Measurements from ENCODE around the gene SLIT3.

The SLIT3 gene

DNA sequence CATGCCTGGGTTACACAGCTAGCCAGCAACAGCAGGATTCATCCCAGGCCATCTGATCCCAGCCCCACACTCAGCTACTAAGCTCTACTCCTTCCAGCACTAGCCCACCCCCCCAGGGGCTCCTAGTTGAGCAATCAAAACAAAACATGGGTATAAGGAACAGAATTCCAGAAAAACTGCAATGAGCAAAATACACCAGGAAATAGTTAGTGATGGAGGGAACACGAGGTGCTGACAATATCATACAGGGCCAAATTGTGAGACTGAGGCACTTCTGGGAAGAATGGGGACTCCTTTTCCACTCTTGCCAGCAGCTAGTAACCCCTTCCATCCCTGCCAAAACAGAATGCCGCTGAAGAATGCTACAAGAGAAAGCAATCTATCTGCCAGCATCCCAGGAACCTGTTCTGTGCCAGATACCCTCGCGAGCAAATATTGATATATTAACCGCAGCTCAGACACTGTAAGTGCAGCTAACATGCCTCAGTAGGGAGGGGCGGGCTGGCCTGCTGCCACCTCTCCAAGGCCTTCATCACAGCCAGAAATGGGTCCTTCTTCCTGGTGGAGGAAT lies 161.4 kb downstream of the SLIT3 start:
- TF ChIP-seq ZNF8 (CRISPR knock-in tag; IDR thresholded peaks at IDR 0.05) (no peak), ISL1 (CRISPR knock-in tag; IDR thresholded peaks at IDR 0.05) (peak; percentile 51)
- ATAC-seq, result no peak

DNA sequence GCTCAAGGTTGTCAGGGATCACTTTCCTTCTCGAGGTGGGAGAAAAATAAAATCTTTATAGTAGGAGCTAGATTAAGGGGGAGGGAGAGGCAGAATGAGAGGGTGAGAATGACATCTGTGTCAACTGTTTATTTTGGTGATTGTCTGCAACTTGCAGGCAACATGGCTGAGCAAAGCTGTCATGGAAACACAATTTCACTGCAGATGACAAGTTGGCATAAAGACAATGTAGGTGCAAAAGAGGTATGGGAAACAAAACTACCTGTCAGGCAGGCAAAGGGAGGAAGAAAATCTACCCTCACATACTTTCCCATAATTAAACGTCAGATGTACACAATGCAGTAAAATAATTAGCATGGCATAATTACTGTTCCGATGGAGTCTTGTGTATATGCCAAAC lies 167.4 kb downstream of the SLIT3 start:
- no peak for TF ChIP-seq ZNF8 (CRISPR knock-in tag; IDR thresholded peaks at IDR 0.05)
- TF ChIP-seq ZFP30 (CRISPR knock-in tag; IDR thresholded peaks at IDR 0.05), result no peak
- TF ChIP-seq TOX (CRISPR knock-in tag; IDR thresholded peaks at IDR 0.05; ENCODE audit: borderline replicate concordance), result no peak
- TF ChIP-seq PPARA (CRISPR knock-in tag; IDR thresholded peaks at IDR 0.05; ENCODE audit: borderline replicate concordance), result no peak
- no peak for TF ChIP-seq ZFP3 (CRISPR knock-in tag; IDR thresholded peaks at IDR 0.05)
- TF ChIP-seq ZNF70 (CRISPR knock-in tag; IDR thresholded peaks at IDR 0.05), result no peak
- TF ChIP-seq ZNF565 (CRISPR knock-in tag; conservative IDR thresholded peaks at IDR 0.05; ENCODE audit: low read depth), result no peak

DNA sequence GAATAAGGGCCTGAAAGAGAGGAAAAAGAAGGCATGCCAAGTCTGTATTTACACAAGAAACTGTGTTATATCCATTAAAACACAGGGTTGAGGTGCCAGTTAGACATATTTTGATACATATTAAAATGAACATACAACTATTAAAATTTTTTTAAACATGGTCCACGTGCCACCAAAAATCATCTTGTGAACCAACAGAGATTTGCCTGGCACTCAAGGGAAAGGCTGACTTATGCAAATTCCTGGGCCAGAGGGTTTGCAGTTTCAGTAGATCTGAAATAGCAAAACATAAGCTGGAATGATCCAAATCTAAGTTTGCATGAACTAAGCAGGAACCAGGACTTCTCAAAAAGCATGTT lies 168.7 kb downstream of the SLIT3 start:
- TF ChIP-seq BACH2 (CRISPR knock-in tag; IDR thresholded peaks at IDR 0.05; ENCODE audit: borderline replicate concordance) (no peak), ZC3H10 (CRISPR knock-in tag; IDR thresholded peaks at IDR 0.05) (no peak), GLIS3 (CRISPR knock-in tag; IDR thresholded peaks at IDR 0.05) (no peak), ZNF565 (CRISPR knock-in tag; conservative IDR thresholded peaks at IDR 0.05; ENCODE audit: low read depth) (no peak), ESRRG (CRISPR knock-in tag; IDR thresholded peaks at IDR 0.05) (no peak), ZFP30 (CRISPR knock-in tag; IDR thresholded peaks at IDR 0.05) (no peak), TCF4 (CRISPR knock-in tag; IDR thresholded peaks at IDR 0.05; ENCODE audit: borderline replicate concordance) (no peak), RARB (CRISPR knock-in tag; IDR thresholded peaks at IDR 0.05) (no peak), TOX (CRISPR knock-in tag; IDR thresholded peaks at IDR 0.05; ENCODE audit: borderline replicate concordance) (no peak)
- TF ChIP-seq, protein P1, sequence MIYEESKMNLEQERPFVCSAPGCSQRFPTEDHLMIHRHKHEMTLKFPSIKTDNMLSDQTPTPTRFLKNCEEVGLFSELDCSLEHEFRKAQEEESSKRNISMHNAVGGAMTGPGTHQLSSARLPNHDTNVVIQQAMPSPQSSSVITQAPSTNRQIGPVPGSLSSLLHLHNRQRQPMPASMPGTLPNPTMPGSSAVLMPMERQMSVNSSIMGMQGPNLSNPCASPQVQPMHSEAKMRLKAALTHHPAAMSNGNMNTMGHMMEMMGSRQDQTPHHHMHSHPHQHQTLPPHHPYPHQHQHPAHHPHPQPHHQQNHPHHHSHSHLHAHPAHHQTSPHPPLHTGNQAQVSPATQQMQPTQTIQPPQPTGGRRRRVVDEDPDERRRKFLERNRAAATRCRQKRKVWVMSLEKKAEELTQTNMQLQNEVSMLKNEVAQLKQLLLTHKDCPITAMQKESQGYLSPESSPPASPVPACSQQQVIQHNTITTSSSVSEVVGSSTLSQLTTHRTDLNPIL (CRISPR knock-in tag; IDR thresholded peaks at IDR 0.05; ENCODE audit: low read depth), result no peak
- TF ChIP-seq, protein P2, sequence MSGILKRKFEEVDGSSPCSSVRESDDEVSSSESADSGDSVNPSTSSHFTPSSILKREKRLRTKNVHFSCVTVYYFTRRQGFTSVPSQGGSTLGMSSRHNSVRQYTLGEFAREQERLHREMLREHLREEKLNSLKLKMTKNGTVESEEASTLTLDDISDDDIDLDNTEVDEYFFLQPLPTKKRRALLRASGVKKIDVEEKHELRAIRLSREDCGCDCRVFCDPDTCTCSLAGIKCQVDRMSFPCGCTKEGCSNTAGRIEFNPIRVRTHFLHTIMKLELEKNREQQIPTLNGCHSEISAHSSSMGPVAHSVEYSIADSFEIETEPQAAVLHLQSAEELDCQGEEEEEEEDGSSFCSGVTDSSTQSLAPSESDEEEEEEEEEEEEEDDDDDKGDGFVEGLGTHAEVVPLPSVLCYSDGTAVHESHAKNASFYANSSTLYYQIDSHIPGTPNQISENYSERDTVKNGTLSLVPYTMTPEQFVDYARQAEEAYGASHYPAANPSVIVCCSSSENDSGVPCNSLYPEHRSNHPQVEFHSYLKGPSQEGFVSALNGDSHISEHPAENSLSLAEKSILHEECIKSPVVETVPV (CRISPR knock-in tag; IDR thresholded peaks at IDR 0.05), result no peak
- no peak for ATAC-seq

More for the DNA sequence above, 167.4 kb downstream of the SLIT3 start:
- ATAC-seq, result no peak

DNA sequence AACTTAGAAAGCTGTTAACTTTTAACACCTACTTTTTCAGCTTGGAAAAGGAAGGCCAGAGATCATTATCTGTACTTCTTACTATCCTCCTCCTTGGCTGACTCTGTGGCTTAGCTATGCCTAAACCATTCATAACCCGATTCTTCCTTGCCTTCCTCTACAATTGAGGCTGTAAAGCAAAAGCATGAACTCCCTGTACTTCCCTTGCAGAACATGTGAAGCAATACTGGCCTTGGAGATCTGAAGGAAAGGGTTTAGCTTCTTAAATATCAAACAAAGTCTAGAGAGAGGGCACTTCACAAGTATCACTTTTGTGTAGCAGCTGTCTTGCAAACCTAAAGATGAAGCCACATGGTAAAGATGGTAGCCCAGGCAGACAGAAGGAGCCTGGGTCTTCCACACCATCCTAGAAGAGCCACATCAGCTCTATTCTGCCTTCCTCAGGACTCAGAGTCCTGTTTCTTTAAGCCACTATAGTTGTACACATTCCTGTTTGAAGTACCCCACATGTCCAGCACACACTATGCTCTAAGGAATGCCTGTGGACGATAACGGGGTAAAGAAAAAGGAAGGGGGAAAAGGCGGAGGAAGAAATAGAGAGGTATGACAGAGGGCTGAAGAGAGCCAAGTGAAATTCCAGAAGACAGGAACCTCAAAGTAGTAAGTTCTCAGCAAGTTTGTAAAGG lies 169.2 kb downstream of the SLIT3 start:
- peak; percentile 49; the same call in 2 of the 3 replicates for ATAC-seq
- TF ChIP-seq TOX (CRISPR knock-in tag; IDR thresholded peaks at IDR 0.05; ENCODE audit: borderline replicate concordance), result no peak
- TF ChIP-seq, protein P3, sequence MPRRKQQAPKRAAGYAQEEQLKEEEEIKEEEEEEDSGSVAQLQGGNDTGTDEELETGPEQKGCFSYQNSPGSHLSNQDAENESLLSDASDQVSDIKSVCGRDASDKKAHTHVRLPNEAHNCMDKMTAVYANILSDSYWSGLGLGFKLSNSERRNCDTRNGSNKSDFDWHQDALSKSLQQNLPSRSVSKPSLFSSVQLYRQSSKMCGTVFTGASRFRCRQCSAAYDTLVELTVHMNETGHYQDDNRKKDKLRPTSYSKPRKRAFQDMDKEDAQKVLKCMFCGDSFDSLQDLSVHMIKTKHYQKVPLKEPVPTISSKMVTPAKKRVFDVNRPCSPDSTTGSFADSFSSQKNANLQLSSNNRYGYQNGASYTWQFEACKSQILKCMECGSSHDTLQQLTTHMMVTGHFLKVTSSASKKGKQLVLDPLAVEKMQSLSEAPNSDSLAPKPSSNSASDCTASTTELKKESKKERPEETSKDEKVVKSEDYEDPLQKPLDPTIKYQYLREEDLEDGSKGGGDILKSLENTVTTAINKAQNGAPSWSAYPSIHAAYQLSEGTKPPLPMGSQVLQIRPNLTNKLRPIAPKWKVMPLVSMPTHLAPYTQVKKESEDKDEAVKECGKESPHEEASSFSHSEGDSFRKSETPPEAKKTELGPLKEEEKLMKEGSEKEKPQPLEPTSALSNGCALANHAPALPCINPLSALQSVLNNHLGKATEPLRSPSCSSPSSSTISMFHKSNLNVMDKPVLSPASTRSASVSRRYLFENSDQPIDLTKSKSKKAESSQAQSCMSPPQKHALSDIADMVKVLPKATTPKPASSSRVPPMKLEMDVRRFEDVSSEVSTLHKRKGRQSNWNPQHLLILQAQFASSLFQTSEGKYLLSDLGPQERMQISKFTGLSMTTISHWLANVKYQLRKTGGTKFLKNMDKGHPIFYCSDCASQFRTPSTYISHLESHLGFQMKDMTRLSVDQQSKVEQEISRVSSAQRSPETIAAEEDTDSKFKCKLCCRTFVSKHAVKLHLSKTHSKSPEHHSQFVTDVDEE (CRISPR knock-in tag; IDR thresholded peaks at IDR 0.05), result no peak
- TF ChIP-seq ZNF8 (CRISPR knock-in tag; IDR thresholded peaks at IDR 0.05), result no peak
- TF ChIP-seq SNAI2 (CRISPR knock-in tag; IDR thresholded peaks at IDR 0.05), result no peak
- TF ChIP-seq, protein P4, sequence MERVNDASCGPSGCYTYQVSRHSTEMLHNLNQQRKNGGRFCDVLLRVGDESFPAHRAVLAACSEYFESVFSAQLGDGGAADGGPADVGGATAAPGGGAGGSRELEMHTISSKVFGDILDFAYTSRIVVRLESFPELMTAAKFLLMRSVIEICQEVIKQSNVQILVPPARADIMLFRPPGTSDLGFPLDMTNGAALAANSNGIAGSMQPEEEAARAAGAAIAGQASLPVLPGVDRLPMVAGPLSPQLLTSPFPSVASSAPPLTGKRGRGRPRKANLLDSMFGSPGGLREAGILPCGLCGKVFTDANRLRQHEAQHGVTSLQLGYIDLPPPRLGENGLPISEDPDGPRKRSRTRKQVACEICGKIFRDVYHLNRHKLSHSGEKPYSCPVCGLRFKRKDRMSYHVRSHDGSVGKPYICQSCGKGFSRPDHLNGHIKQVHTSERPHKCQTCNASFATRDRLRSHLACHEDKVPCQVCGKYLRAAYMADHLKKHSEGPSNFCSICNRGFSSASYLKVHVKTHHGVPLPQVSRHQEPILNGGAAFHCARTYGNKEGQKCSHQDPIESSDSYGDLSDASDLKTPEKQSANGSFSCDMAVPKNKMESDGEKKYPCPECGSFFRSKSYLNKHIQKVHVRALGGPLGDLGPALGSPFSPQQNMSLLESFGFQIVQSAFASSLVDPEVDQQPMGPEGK (CRISPR knock-in tag; IDR thresholded peaks at IDR 0.05; ENCODE audit: borderline replicate concordance), result no peak
- no peak for TF ChIP-seq TCF4 (CRISPR knock-in tag; IDR thresholded peaks at IDR 0.05; ENCODE audit: borderline replicate concordance)
- TF ChIP-seq CSDC2 (CRISPR knock-in tag; IDR thresholded peaks at IDR 0.05), result no peak
- TF ChIP-seq ZNF565 (CRISPR knock-in tag; conservative IDR thresholded peaks at IDR 0.05; ENCODE audit: low read depth), result no peak
- TF ChIP-seq ESRRG (CRISPR knock-in tag; IDR thresholded peaks at IDR 0.05), result no peak
- TF ChIP-seq ZNF70 (CRISPR knock-in tag; IDR thresholded peaks at IDR 0.05), result no peak
- TF ChIP-seq, protein P2 (CRISPR knock-in tag; IDR thresholded peaks at IDR 0.05), result no peak
- TF ChIP-seq PPARA (CRISPR knock-in tag; IDR thresholded peaks at IDR 0.05; ENCODE audit: borderline replicate concordance), result no peak
- TF ChIP-seq BACH2 (CRISPR knock-in tag; IDR thresholded peaks at IDR 0.05; ENCODE audit: borderline replicate concordance), result no peak
- no peak for TF ChIP-seq ARNTL (CRISPR knock-in tag; IDR thresholded peaks at IDR 0.05; ENCODE audit: borderline replicate concordance, low read depth)
- no peak for TF ChIP-seq RARB (CRISPR knock-in tag; IDR thresholded peaks at IDR 0.05)
- TF ChIP-seq, protein P5, sequence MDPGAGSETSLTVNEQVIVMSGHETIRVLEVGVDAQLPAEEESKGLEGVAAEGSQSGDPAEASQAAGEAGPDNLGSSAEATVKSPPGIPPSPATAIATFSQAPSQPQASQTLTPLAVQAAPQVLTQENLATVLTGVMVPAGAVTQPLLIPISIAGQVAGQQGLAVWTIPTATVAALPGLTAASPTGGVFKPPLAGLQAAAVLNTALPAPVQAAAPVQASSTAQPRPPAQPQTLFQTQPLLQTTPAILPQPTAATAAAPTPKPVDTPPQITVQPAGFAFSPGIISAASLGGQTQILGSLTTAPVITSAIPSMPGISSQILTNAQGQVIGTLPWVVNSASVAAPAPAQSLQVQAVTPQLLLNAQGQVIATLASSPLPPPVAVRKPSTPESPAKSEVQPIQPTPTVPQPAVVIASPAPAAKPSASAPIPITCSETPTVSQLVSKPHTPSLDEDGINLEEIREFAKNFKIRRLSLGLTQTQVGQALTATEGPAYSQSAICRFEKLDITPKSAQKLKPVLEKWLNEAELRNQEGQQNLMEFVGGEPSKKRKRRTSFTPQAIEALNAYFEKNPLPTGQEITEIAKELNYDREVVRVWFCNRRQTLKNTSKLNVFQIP (CRISPR knock-in tag; IDR thresholded peaks at IDR 0.05; ENCODE audit: borderline replicate concordance, low read depth), result no peak
- TF ChIP-seq OSR1 (CRISPR knock-in tag; IDR thresholded peaks at IDR 0.05), result no peak

All from SK-N-SH treated with all-trans-retinoic acid at 6 μM for 48 hours (cell line).